ENCODE measurements around the gene SON.

Gene SON

GRCh38 chr21:33543505-33544129, 779 bp downstream of the SON start:
- DNase-seq (ENCODE audit: low read depth) = peak; percentile 58

GRCh38 chr21:33544451-33545195, 1.8 kb downstream of the SON start:
- DNase-seq (ENCODE audit: low read depth) = no peak

- no peak for DNase-seq (ENCODE audit: low read depth)
Measured at GRCh38 chr21:33546086-33546485, 3.2 kb downstream of the SON start.

GRCh38 chr21:33549848-33550771, 7.3 kb downstream of the SON start:
- DNase-seq (ENCODE audit: low read depth) = no peak

- DNase-seq (ENCODE audit: low read depth) = no peak
Measured at GRCh38 chr21:33550772-33551660, 8.2 kb downstream of the SON start.

GRCh38 chr21:33551664-33552063, 8.8 kb downstream of the SON start:
- no peak for DNase-seq (ENCODE audit: low read depth)

GRCh38 chr21:33552093-33552998, 9.5 kb downstream of the SON start:
- no peak for DNase-seq (ENCODE audit: low read depth)

GRCh38 chr21:33552999-33553598, 10.3 kb downstream of the SON start:
- no peak for DNase-seq (ENCODE audit: low read depth)

- no peak for DNase-seq (ENCODE audit: low read depth)
Measured at GRCh38 chr21:33554236-33554981, 11.6 kb downstream of the SON start.

- no peak for DNase-seq (ENCODE audit: low read depth)
Measured at GRCh38 chr21:33554982-33555344, 12.1 kb downstream of the SON start.

GRCh38 chr21:33557447-33557846, 14.6 kb downstream of the SON start:
- no peak for DNase-seq (ENCODE audit: low read depth)

- no peak for DNase-seq (ENCODE audit: low read depth)
Measured at GRCh38 chr21:33558777-33559421, 16.1 kb downstream of the SON start.

- DNase-seq (ENCODE audit: low read depth) = no peak
Measured at GRCh38 chr21:33559813-33560212, 17.0 kb downstream of the SON start.

- no peak for DNase-seq (ENCODE audit: low read depth)
Measured at GRCh38 chr21:33560965-33561364, 18.1 kb downstream of the SON start.

- no peak for DNase-seq (ENCODE audit: low read depth)
Measured at GRCh38 chr21:33561373-33561772, 18.5 kb downstream of the SON start.

GRCh38 chr21:33562389-33562788, 19.6 kb downstream of the SON start:
- no peak for DNase-seq (ENCODE audit: low read depth)

GRCh38 chr21:33566514-33566913, 23.7 kb downstream of the SON start:
- DNase-seq (ENCODE audit: low read depth) = no peak

- no peak for DNase-seq (ENCODE audit: low read depth)
Measured at GRCh38 chr21:33567914-33568313, 25.1 kb downstream of the SON start.

- DNase-seq (ENCODE audit: low read depth) = no peak
Measured at GRCh38 chr21:33568448-33568847, 25.6 kb downstream of the SON start.
